NCI-H345 (cell line): Measurements from ENCODE around the gene SLC6A4.
"Not testable (repeated sequence)": the region's sequence is repeated elsewhere in the genome, so short reads cannot be mapped to it uniquely, and the experiment has no call there.

Experiments
- DNase-seq: peaks from one replicate; lab custom pipeline; 2025; lab: John Stamatoyannopoulos, UW

The SLC6A4 gene

DNA sequence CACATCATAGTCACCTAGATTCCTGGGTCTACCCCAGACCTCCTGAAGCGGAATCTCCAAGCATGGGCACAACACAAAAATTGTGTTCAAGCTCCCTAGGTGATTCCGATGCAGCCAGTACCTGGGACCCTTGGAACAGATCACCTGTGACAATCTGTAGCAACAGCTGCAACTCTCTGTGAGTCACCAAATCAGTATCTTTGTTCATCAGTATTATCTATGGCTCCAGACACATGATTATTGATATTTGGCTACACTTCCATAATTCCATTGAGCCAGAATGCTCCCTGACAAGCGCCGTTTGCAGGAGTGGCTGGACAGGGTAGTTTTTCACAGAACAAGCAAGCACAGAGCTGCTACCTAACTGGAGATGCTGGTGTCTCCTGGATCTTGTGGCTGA lies 16.2 kb downstream of the SLC6A4 start:
- no peak for DNase-seq

DNA sequence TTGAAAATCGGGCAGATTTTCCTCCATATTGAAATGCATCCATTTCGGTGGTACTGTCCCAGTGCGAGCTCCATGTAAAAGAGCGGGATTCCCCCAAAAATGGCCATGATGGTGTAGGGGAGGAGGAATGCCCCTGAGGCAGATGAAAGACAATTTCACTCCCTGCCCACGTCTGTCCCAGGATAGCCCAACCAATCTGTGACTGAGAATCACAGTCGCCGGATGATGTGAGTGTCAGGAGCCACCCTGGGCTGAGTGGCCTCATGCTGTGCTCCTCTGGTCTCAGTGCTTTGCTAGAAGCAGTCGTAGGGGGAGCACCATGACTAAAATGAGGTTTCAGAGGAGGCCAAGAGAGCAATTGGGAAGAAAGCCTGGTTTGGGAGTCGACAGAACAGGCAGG lies 16.7 kb downstream of the SLC6A4 start:
- DNase-seq: no peak

DNA sequence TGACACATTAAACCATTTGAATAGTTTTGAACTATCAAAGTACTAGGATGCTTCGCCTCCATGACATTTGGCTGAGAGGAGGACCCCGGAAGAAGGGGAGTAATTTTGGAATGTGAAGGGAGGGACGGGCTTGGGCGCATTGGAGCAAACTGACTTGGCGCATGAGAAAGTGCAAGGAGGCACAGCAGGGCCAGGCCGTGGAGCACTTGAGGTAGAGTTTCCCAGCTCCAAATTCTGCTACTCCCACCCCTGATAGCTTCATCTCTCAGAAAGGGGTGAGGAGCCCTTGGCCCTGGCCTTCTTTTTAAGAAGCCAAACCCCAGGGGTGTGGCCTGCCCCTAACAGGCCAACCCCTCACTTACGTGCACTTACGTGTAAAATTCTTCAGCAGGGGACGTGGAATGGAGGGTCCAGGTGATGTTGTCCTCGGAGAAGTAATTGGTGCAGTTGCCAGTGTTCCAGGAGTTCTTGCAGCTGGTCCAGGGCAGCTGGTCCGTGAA lies 17.7 kb downstream of the SLC6A4 start:
- no peak for DNase-seq

DNA sequence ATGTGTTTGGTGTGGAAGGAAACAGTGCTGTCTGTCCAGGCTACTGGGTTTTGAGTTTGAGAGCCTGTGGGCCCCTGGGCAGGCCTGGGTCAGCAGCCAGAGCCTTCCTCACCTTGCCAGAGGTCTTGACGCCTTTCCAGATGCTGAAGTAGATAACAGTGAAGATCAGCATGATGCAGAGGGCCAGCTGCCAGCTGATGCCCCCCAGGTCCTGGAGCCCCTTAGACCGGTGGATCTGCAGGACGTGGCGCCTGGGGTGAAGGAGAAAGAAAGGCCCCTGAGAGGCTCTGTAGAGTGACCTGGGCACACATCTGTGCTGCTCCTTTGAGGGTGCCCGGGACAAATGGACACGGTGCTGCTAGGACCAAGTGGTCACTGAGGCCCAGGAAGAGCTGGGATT lies 18.4 kb downstream of the SLC6A4 start:
- DNase-seq: no peak

DNA sequence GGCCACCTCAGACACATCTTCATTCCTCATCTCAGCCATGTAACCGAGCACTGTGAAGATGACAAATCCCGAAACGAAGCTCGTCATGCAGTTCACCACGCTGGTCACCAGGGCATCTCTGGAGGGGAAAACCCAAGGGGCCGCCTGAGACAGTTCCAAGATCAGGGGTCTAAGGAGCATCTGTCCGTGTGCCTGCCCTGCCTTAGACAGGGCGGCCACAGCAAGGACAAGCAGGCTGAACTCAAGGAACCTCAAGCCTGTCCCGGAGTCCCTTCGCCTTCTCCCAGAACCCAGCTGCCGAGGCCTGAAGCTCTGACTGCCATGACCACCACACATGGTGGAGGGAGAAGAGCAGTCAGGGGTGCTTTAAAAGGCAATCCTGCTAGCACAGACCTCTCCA lies 22.7 kb downstream of the SLC6A4 start:
- no peak for DNase-seq

DNA sequence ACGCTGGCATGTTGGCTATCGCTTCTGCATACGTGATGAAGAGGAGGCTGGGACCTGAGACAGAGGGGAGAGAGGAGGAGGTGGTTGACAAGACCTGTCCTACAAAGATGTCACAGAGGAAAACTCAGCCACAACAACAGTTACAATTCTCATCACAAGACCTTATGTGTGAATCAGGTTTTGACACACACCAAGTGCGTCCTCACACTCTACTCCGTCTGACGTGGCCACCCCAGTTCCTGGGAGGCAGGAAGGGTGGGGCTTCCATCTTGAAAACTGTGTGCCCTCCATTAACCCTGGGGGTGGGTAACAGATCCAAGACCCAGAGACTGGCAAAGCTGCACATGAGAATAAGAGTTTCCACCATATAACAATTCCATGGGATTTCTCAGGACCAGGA lies 24.1 kb downstream of the SLC6A4 start:
- no peak for DNase-seq

DNA sequence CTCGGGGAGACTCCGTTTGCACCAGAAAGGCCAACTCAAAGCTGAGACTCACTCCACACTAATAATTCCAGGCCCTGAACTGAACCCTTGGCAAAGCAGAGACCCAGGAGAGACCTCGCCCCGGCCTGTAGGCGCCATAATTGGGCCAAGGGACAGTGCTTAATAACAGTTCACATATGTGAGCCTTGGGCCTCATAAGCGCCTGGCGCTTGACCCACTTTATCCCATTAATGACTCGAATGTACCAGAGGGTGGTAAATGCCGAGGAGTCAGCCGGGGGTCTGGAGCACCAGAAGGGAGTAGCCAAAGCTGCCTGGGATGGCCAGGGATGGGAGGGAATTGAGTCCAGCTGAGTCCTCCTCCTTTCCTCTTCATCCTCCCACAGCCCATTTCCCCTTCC lies 24.6 kb downstream of the SLC6A4 start:
- DNase-seq: no peak

DNA sequence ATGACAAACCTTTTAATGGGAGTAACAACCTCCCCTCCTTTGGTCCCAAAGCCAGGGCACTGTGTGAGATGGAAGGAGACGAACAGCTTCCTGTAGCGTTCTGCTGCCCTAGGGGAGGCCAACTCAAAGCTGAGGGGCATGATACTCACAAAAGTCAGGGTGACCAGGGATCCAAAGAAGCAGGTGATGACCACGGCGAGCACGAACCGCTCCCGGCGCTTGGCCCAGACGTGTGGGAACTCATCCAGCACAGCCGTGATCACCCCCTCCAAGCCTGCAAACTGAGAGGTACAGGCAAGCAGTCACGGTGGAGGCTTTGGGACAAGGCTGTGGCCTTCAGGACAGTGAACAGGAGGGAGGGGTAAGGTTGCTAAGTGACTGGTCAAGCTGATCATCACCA lies 25.1 kb downstream of the SLC6A4 start:
- no peak for DNase-seq

DNA sequence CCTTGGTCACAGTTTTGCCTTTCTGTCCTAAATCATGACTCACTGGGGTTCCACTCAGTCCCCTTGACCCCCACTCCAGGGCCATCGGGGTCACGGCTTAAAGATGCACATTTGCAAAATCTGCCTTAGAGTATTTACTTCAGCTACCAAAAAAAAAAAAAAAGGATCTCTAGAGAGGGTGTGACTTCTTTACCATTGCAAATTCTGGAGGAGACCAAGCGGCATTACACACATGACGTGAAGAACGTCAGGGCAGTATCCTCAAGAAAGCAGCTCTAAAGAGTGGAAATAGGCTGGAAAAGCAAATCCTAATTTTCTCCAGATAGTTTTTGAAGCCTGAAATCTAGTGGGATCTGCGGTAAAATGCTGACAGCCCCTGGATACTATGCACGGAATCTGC lies 25.6 kb downstream of the SLC6A4 start:
- no peak for DNase-seq

DNA sequence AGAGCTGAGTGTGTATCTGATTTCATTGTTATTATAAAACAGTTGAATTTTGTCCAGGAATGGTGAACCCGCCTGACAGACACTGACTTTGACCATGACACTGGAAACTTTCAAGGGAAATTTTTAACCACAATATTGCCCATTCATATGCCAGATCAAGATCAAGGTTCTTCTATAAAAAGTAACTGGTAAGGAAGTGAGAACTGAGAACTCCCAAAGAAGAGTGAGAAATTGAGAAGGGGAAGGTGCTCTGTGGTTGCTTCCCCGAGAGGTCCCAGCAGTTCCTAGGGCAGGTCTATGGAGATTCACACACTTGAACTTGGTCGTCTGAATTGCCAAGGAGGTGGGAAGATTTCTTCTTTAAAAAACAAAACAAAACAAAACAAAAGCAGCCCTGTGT lies 27.3 kb downstream of the SLC6A4 start:
- DNase-seq: no peak

DNA sequence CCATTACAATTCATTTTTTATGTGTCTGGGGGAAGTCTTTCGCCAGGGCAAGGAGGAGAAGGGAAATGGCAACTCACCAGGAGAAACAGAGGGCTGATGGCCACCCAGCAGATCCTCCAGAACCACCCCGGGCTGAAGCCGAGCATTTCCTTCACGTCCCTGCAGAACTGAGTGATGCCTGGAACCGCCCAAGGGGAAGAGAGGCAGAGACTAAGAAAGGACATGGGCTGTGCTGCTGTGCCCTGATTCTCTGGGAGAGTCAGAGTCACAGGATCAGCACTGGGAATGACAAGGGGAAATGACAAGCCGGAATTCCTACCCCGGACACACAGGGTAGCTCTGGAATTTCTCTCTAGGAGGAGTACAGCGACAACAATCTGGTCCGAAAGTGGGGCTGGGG lies 27.8 kb downstream of the SLC6A4 start:
- DNase-seq: no peak

DNA sequence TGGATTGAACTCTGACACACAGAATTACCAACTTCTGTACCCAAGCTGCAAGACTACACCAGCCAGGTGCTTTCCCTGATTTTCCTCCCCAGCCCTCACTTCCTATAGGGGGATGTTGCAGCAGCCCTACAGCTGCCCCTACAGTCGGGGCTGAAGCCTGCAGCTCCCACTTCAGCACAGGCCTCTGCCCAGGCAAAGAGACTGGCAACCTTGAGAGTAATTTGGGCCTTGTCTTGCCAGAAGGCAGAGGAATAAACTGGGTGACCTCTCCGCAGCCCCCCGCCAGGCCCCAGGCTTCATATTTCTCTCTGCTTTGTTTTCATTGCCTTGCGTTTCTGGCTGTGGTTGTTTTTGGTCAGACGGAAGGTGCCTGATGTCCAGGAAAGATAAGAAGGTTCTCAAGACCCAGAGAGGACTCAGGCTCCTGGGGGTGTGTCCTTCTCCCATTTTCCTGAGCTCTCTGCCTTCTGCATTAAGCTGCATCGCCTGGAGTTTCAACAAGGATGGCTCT lies 32.0 kb downstream of the SLC6A4 start:
- DNase-seq: no peak

DNA sequence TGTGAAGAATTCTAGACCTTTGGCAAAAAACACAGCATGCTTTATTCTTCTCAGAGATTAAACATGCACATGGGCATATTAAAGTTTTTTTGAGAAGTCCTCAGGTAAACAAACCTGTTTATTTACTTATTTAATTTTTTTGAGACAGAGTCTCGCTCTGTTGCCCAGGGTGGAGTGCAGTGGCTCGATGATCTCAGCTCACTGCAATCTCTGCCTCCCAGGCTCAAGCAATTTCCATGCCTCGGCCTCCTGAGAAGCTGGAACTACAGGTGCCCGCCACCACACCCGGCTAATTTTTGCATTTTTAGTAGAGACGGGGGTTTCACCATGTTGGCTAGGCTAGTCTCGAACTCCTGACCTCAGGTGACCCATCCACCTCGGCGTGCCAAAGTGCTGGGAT lies 34.8 kb downstream of the SLC6A4 start:
- not testable (repeated sequence) for DNase-seq

DNA sequence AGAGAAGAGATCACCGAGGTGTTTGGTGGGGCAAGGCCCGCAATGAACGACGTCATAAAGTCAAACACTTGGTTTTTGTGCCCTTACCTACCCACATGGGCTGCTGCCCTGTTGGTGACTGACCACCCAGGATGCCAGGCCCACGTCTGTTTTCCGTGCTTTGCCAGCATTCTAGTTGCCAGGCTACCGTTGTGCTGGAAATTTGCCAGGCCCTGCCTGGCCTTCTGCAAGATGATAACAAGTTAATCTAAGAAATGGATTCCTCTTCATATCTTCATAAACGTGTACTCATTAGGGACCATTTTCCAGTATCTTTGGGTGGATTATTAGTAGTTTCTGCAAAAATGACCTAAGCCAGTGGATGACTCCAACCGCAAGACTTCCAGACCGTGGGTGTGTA lies 35.4 kb downstream of the SLC6A4 start:
- no peak for DNase-seq

DNA sequence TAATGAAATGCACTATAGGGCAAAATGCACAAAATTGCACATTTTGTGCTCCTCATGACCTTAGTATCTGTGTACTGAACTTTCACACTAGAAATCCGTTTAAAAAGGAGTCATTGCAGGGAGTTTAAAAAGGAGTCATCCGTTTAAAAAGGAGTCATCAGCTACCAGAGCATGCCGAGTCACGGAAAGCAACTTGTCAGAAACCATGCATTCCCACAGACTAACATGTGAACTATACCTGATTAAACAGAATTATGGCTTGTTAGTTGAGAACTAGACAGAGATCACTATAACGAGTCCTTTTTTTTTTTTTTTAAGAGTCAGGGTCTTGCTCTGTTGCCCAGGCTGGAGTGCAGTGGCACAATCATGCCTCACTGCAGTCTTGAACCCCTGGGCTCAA lies 35.9 kb downstream of the SLC6A4 start:
- DNase-seq: no peak

DNA sequence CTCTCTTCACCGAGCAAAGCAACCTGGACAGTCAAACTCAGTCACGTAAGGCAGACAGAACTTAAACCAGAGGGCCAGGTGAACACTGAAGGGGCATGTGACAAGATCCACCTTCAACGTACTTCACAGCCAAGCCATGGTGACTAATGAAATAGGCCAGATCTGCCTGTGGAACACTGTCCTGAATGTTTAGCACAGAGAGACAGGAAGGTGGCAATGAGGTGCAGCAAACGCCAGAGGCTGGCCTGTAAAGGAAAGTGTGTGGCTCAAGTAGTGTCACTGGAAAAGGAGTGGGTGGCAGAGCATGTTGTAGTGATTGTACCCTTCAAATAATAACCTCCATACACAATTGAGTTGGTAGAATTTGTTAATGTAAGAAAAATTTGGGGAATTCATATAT lies 38.1 kb downstream of the SLC6A4 start:
- no peak for DNase-seq

DNA sequence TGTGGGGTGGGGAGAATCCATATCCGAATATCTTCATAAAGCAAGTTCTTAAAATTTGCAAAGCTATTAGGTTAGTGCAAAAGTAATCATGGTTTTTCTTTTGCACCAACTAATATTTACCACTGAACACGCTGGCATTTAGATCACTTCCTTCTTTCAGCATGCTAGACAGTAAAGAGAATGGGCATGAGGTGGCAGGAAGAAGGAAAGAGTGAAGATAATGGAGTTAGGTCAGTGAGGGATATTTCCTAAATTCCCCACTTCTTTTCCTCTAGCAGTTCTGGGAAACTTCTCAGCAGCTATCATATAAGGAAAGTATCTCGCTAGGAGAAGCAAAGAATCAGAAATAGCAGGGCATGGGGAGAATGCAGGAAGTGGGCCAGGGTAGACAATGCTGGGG lies 39.0 kb downstream of the SLC6A4 start:
- DNase-seq: no peak

DNA sequence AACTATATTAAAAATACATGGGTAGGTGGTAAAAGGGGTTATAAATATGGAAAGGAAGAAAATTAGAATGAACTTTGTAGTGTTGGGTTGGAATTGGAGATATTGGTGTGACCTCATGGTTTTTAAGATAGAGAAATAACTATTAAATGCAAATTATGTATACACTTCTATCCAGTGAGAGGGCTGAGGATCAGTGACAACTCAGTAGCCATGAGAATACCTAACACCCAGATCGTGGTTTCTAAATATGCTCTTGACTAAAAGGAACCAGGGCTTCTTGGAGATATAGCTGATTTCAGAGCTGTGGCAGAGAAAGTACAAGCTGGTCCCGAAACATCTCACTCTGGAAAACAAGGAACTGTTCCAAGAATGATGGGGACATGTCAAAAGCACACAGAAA lies 44.4 kb downstream of the SLC6A4 start:
- no peak for DNase-seq

DNA sequence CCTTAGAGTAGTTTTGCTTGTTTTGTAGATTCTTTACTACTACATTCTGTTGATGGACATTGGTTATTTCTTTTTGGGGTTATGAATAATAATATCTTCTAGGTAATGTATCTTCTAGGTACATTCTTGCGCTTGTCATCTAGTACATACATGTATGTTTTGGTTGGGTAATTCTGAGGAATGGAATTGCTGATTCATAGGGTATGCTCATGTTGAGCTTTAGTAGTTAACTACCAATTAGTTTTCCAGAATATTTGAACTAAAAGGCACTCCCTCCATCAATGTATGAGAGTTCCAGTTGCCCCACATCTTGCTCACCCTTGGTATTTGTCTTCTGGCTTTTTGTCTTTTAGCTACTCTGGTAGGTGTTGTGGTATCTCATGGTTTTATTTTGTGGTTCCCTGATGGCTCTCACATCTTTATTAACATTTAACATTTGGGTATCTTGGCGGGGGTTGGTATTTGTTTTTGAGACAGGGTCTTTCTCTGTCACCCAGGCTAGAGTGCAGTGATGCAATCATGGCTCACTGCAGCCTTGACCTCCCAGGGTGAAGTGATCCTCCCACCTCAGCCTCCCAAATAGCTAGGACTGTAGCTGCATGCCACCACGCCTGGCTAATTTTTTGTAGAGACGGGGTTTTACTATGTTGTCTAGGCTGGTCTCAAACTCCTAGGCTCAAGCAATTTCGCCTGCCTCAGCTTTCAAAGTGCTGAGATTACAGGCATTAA lies 47.1 kb downstream of the SLC6A4 start:
- no peak for DNase-seq

DNA sequence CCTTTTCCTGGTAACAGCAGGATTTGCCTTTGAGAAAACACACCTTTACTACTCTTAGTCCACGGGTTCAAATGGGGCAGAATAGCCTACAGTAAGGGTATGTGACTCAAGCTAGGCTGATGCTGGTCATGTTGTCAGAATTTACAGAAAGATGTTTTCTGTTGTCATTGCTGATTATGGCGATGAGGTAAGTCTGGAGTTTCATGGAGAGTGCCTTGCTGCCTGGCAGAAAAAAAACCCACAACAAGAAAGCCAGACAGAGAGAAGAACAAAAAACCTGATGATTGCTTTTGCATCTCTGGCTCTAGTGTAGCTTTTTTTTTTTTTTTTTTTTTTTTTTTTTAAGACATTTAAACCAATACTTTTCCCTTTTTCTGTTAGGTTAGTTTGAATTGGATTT lies 47.9 kb downstream of the SLC6A4 start:
- DNase-seq: no peak

DNA sequence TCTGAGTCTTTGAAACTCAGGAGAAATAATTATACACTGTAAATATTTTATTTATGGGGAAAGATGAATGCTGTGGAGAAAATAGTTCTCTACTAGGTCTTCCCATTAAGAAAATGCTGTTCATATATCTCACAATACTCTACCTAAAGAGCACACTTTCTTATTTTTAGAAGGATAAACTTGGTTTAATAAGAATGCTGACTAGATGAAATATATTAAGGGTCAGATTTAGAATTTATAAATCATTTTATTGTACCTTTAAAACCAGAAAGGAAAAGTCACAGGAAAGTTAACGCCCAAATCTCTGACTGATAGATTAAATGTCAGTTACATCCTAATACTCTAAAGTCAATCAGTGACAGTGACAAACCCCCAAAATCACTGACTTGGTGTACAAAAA lies 48.7 kb downstream of the SLC6A4 start:
- DNase-seq: no peak

DNA sequence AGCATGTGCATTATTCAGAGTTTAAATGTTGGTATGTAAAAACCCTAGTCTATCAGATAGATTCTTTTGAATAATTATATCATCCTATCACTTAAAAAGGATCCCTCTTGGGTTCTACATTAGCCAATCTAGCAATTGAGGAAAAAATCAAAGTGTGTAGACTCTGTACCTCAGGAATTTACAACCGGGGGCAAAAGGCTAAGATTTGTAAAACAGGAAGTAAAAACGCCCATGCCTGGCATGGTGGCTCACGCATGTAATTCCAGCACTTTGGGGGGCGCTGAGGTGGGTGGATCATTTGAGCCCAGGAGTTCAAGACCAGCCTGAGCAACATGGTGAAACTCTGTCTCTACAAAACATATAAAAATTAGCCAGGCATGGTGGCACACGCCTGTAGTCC lies 58.6 kb downstream of the SLC6A4 start:
- no peak for DNase-seq

DNA sequence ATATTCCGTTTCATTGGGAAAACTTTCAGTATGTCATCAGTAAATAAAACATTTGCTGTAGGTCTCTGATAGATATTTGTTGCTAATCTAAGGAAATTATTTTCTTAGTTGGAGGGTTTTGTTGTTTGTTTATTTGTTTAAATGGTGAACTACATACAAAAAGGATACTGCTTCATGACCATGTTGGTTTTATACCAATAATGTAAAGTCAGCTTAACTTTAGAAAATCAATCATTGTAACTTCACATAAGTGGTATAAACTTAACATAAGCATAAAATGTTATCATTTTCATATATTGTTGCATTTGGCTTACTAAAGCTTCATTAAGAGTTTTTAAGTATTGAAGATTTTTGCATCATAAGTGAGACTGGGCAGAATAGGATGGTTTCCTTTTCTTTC lies 60.9 kb downstream of the SLC6A4 start:
- DNase-seq: no peak

DNA sequence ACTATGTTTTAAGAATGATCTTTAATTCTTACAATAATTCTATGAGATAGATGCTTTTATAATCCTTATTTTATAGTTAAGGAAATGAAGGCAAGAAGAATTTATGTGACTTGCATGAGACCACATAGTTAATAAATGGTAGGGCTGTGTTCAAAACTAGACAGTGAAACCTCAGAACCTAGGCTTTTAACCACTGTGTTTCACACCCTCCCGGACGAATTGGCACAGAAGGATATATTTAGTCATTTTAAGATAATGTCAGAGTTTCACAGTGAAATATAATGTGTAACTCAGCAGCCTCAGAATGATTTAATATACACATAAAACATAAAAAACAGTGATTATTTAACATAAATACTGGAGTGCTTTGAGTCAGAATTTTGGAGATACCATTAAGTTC lies 61.8 kb downstream of the SLC6A4 start:
- no peak for DNase-seq
